Neuronal stem cell (in vitro differentiated cells): ENCODE results near the gene TMEM217.

Experiments
- DNase-seq: peaks from one replicate; pipeline ENCODE4 v3.0.0-alpha.2; 2013; ENCODE audit warnings: low spot score
- H2AFZ ChIP-seq: one replicate; pipeline ENCODE4 v1.6.1; 2013; ENCODE audit warnings: mild to moderate bottlenecking, low read length, inconsistent platforms
- H2AK5ac ChIP-seq: 2 replicates; pipeline ENCODE4 v1.6.1; 2013; ENCODE audit warnings: low read depth, mild to moderate bottlenecking, inconsistent platforms, low read length, moderate library complexity, mixed read lengths
- H2BK120ac ChIP-seq: 2 replicates; pipeline ENCODE4 v1.6.1; 2013; ENCODE audit warnings: low read depth, mild to moderate bottlenecking, inconsistent platforms, low read length, moderate library complexity, mixed read lengths
- H2BK12ac ChIP-seq: one replicate; pipeline ENCODE4 v1.6.1; 2013; ENCODE audit warnings: low read length, inconsistent platforms
- H2BK15ac ChIP-seq: 2 replicates; pipeline ENCODE4 v1.6.1; 2013; ENCODE audit warnings: mild to moderate bottlenecking, low read length, inconsistent platforms, mixed read lengths
- H2BK5ac ChIP-seq: one replicate; pipeline ENCODE4 v1.6.1; 2013; ENCODE audit warnings: inconsistent platforms, mild to moderate bottlenecking, low read length, moderate library complexity
- H3K14ac ChIP-seq: one replicate; pipeline ENCODE4 v1.6.1; 2013; ENCODE audit warnings: low read length, inconsistent platforms
- H3K18ac ChIP-seq: 2 replicates; pipeline ENCODE4 v1.6.1; 2013; ENCODE audit warnings: low read length, inconsistent platforms
- H3K23ac ChIP-seq: 2 replicates; pipeline ENCODE4 v1.6.1; 2013; ENCODE audit warnings: low read depth, mild to moderate bottlenecking, mixed read lengths, low read length, inconsistent platforms; ENCODE audit not compliant: poor library complexity
- H3K27ac ChIP-seq: replicated peaks from 3 replicates; pipeline ENCODE4 v1.5.1; 2013; ENCODE audit warnings: low read length, inconsistent platforms
- H3K27me3 ChIP-seq, 3 experiments: 2 replicates each; pipeline ENCODE4 v1.6.1; 2013; ENCODE audit warnings: low read length in 3 of 3, mild to moderate bottlenecking in 2 of 3, inconsistent platforms in 1 of 3, low read depth in 1 of 3, mixed read lengths in 1 of 3, moderate library complexity in 1 of 3; ENCODE audit not compliant: control insufficient read depth in 3 of 3, insufficient read depth in 3 of 3
- H3K36me3 ChIP-seq, 2 donors: replicated peaks in 1 of 2; 2 replicates each; pipeline ENCODE4 v1.6.1; 2013; ENCODE audit warnings: low read length in 2 of 2; ENCODE audit not compliant: control insufficient read depth in 2 of 2, insufficient read depth in 2 of 2
- H3K4ac ChIP-seq: 2 replicates; pipeline ENCODE4 v1.6.1; 2013; ENCODE audit warnings: inconsistent platforms, mild to moderate bottlenecking, low read length, moderate library complexity
- H3K4me1 ChIP-seq, 2 donors: 1 replicate in 1 of 2; 2 replicates in 1 of 2; pipeline ENCODE4 v1.6.1; 2013; ENCODE audit warnings: low read length in 2 of 2, low read depth in 1 of 2; ENCODE audit not compliant: control insufficient read depth in 2 of 2, insufficient read depth in 1 of 2
- H3K4me2 ChIP-seq: one replicate; pipeline ENCODE4 v1.6.1; 2013; ENCODE audit warnings: mild to moderate bottlenecking, low read length, inconsistent platforms; ENCODE audit not compliant: insufficient read depth, poor library complexity, severe bottlenecking
- H3K4me3 ChIP-seq, 2 donors: 2 replicates each; pipeline ENCODE4 v1.5.1; 2013; ENCODE audit warnings: low read length in 2 of 2, mild to moderate bottlenecking in 2 of 2, inconsistent platforms in 1 of 2, moderate library complexity in 1 of 2
- H3K79me1 ChIP-seq: one replicate; pipeline ENCODE4 v1.6.1; 2013; ENCODE audit warnings: low read depth, mild to moderate bottlenecking, inconsistent platforms, low read length, moderate library complexity
- H3K9ac ChIP-seq: one replicate; pipeline ENCODE4 v1.6.1; 2013; ENCODE audit warnings: mild to moderate bottlenecking, low read depth, low read length, inconsistent platforms; ENCODE audit not compliant: poor library complexity
- H3K9me3 ChIP-seq, 2 donors: replicated peaks in 1 of 2; 2 replicates each; pipeline versions ENCODE3 to v1.6.1; 2013; ENCODE audit warnings: low read length in 2 of 2, mild to moderate bottlenecking in 2 of 2, inconsistent platforms in 1 of 2, low read depth in 1 of 2, mixed read lengths in 1 of 2, moderate library complexity in 1 of 2; ENCODE audit not compliant: control insufficient read depth in 2 of 2, insufficient read depth in 1 of 2
- H4K8ac ChIP-seq: one replicate; pipeline ENCODE4 v1.6.1; 2013; ENCODE audit warnings: low read depth, mild to moderate bottlenecking, inconsistent platforms, low read length, moderate library complexity
- H4K91ac ChIP-seq: one replicate; pipeline ENCODE4 v1.6.1; 2013; ENCODE audit warnings: low read length, low read depth, mild to moderate bottlenecking, inconsistent platforms; ENCODE audit not compliant: poor library complexity
- WGBS, 2 donors: extraction: QIAGEN DNeasy Blood & Tissue Kit; methylation state at CpG; one replicate each; pipeline ENCODE4 v1.1.7; 2013; ENCODE audit warnings: missing lambda C conversion rate in 2 of 2, mixed read lengths in 1 of 2; ENCODE audit not compliant: insufficient read length in 2 of 2, insufficient replicate concordance in 1 of 2; ENCODE audit errors: extremely low coverage in 2 of 2; 5-methylcytosine and 5-hydroxymethylcytosine counted together

Gene TMEM217

GRCh38 chr6:37222992-37223391, 35.0 kb downstream of the TMEM217 start:
- H3K23ac ChIP-seq, result no peak overlapping the region
- no peak overlapping the region for H4K91ac ChIP-seq
- H3K36me3 ChIP-seq, result no peaks in the 10 kb centered on the region
- H3K4me1 ChIP-seq, result peaks cover 2 to 4% of the 10 kb centered on the region in 2 donors
- no peak overlapping the region for H2BK15ac ChIP-seq
- no peaks in the 10 kb centered on the region for H3K79me1 ChIP-seq
- H2BK120ac ChIP-seq, result no peak overlapping the region
- no peak overlapping the region for H3K4ac ChIP-seq
- H2AFZ ChIP-seq, result peak overlapping the region; percentile 95
- H3K9ac ChIP-seq, result no peak overlapping the region
- H3K4me2 ChIP-seq, result peak overlapping the region; percentile 72
- H3K27me3 ChIP-seq, result no peaks in the 10 kb centered on the region
- no peak overlapping the region for H2BK12ac ChIP-seq
- no peak overlapping the region for H4K8ac ChIP-seq
- no peak overlapping the region for H3K14ac ChIP-seq
- no peak for DNase-seq
- H3K4me3 ChIP-seq, result peak overlapping the region in 1 of 2 donors; percentile 44
- no peak overlapping the region for H3K18ac ChIP-seq
- no peaks in the 10 kb centered on the region for H3K9me3 ChIP-seq
- H2BK5ac ChIP-seq, result no peak overlapping the region
- H2AK5ac ChIP-seq, result no peak overlapping the region
- no peak overlapping the region for H3K27ac ChIP-seq

DNA sequence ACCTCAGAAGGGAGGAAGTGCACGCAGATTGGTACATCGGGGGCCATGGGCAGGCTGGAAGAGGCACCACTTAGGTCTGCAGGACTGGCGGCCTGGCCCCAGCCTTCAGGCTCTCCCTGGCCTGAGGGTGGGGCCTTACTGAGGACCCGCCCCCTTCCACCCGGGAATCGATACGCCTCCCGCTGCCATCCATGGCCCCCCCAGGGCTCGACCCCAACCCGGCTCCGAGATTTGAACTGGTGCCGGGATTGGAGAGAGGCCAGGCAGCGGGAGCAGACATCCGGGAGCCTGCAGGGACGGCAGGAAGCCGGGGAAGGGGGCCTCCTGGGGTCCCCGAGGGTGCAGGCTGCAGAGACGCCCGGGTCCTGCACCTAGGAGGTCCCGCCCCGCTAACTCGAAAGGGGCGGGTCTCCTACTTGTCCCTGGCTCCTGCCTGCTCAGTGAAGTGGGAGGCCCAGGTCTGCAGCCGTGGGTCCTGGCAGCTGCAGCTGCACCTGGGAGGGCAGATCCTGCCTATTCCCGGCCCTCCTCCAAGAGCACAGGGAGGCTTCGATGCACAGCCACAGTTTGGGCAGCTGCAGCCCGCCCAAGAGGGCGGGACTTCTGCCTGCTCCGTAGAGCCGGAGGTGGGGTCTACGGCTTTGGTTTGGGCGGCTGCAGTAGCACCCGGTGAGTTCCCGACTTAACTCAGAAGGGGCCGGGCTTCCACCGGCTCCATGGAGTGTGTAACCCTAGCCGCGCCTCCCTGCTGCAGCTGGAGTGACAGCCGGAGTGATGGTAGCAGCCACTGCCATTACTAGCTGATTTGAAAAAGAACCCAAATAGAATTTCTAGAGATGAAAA, 35.6 kb downstream of the TMEM217 start:
- no peaks in the 10 kb centered on the region for H3K36me3 ChIP-seq
- peak overlapping the region; percentile 95 for H2AFZ ChIP-seq
- no peak overlapping the region for H2BK120ac ChIP-seq
- H3K4ac ChIP-seq, result no peak overlapping the region
- peak; percentile 87 for DNase-seq
- H2AK5ac ChIP-seq, result no peak overlapping the region
- no peaks in the 10 kb centered on the region for H3K79me1 ChIP-seq
- H2BK5ac ChIP-seq, result peak overlapping the region; percentile 93
- H3K23ac ChIP-seq, result peak overlapping the region; percentile 99
- peak overlapping the region; percentile 98 for H3K27ac ChIP-seq
- peaks cover 2 to 4% of the 10 kb centered on the region in 2 donors for H3K4me1 ChIP-seq
- H3K4me2 ChIP-seq, result peak overlapping the region; percentile 72
- H3K14ac ChIP-seq, result no peak overlapping the region
- H3K9me3 ChIP-seq, result no peaks in the 10 kb centered on the region
- H4K91ac ChIP-seq, result peak overlapping the region; percentile 34
- peak overlapping the region; percentile 98 for H3K18ac ChIP-seq
- WGBS, 2 donors, result no CpG with 5 or more reads among the region's 39 CpGs
- no peak overlapping the region for H4K8ac ChIP-seq
- H3K9ac ChIP-seq, result peak overlapping the region; percentile 81
- peak overlapping the region; percentile 44 to 87 for H3K4me3 ChIP-seq
- peak overlapping the region; percentile 71 for H2BK15ac ChIP-seq
- H2BK12ac ChIP-seq, result no peak overlapping the region
- H3K27me3 ChIP-seq, result no peaks in the 10 kb centered on the region

GRCh38 chr6:37221585-37222124, 36.3 kb downstream of the TMEM217 start:
- Histone ChIP-seq H3K4me2 (peak overlapping the region; percentile 72), H2BK12ac (no peak overlapping the region), H3K14ac (no peak overlapping the region), H2AK5ac (no peak overlapping the region), H3K27me3 (no peaks in the 10 kb centered on the region), H3K9ac (peak overlapping the region; percentile 81), H3K27ac (peak overlapping the region; percentile 98), H3K4ac (no peak overlapping the region), H2BK120ac (no peak overlapping the region), H3K79me1 (no peaks in the 10 kb centered on the region), H3K4me1 (peaks cover 2 to 4% of the 10 kb centered on the region in 2 donors), H3K9me3 (no peaks in the 10 kb centered on the region), H3K23ac (peak overlapping the region; percentile 99), H3K4me3 (peak overlapping the region; percentile 44 to 87), H3K36me3 (no peaks in the 10 kb centered on the region), H3K18ac (peak overlapping the region; percentile 98), H4K8ac (no peak overlapping the region), H2AFZ (peak overlapping the region; percentile 95), H2BK5ac (peak overlapping the region; percentile 93), H2BK15ac (peak overlapping the region; percentile 71), H4K91ac (peak overlapping the region; percentile 34)
- WGBS, 2 donors, result no CpG with 5 or more reads among the region's 6 CpGs
- no peak for DNase-seq

DNA sequence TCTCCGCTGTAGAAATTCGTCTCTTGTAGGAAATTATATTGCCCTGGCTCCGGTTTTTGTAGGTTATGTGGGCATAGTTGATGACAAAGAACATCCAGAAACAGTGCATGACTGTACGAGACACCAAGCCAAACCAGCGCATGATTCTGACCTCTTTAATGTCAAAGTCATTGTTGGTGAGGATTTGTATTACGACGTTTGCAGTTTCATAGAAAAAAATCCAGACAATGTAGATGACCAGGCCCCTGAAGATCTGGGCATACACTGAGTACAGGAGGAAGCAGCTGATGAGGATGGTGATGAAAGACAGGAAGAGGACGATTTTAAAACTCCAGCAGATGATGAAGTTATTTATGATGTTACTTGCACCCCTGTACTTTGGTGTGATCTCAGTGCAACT, 39.4 kb downstream of the TMEM217 start:
- Histone ChIP-seq H2AFZ (no peak overlapping the region), H4K8ac (no peak overlapping the region), H2BK5ac (no peak overlapping the region), H2BK12ac (no peak overlapping the region), H2BK15ac (no peak overlapping the region), H3K4me3 (no peak overlapping the region), H3K4ac (no peak overlapping the region), H3K36me3 (no peaks in the 10 kb centered on the region), H3K4me2 (no peak overlapping the region), H3K4me1 (peaks cover 2 to 4% of the 10 kb centered on the region in 2 donors), H3K9ac (no peak overlapping the region), H2AK5ac (no peak overlapping the region), H3K27me3 (peaks cover 0 to 3% (median 0%) of the 10 kb centered on the region in 3 experiments), H2BK120ac (no peak overlapping the region), H3K23ac (no peak overlapping the region), H3K79me1 (no peaks in the 10 kb centered on the region), H3K9me3 (no peaks in the 10 kb centered on the region), H3K27ac (no peak overlapping the region), H4K91ac (no peak overlapping the region), H3K14ac (no peak overlapping the region), H3K18ac (no peak overlapping the region)
- no peak for DNase-seq
- WGBS, 2 donors, result no CpG with 5 or more reads among the region's 8 CpGs
